SH-SY5Y (cell line): ENCODE results near the gene TBX21.

Source experiments
- GATA2 ChIP-seq: IDR thresholded peaks from 2 replicates; pipeline ENCODE4 v1.6.1; 2011; ENCODE audit warnings: mild to moderate bottlenecking, low read depth, low read length
- GATA3 ChIP-seq: IDR thresholded peaks from 2 replicates; pipeline ENCODE4 v1.6.1; 2011; ENCODE audit warnings: low read depth, mild to moderate bottlenecking, low read length, moderate library complexity

DNA sequence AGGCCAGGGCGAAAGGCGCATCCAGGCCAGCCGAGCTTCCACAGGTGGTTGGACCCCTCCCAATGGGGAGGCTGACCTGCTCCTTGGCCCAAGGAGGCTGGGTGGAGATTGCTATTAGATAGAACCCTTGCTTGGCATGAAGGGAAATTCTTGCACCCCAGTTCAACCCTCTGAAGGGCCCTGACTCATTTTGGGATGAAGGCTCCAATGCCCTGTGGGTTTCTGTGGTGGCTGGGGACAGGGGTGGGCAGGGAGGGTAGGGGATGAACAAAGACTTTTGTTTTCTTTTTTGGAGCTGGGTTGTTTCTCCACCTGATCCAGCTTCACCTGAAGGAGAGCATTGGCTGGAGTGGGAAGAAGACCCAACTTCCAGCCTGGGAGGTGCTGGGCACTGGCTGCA lies 16.7 kb upstream of the TBX21 start:
- TF ChIP-seq GATA2 (no peak), GATA3 (no peak)
